Activated naive CD4-positive, alpha-beta T cell treated with anti-CD3 and anti-CD28 coated beads, Interleukin-2, amount 10 ng/mL, durations not matched to agents 7 days and 5 days (primary cell): ENCODE data around the gene MOB3B.
"Not testable (repeated sequence)": the region's sequence is repeated elsewhere in the genome, so short reads cannot be mapped to it uniquely, and the experiment has no call there.

Experiments
- CTCF ChIA-PET: fragments of 350-600 bp; sonication (Branson Sonifier 250); formaldehyde crosslinking; loops from one replicate; lab custom pipeline; 2021; ENCODE audit warnings: antibody characterized with exemption; lab: Charles Lee
- DNase-seq: peaks from one replicate; pipeline ENCODE4 v3.0.0-alpha.2; 2020
- H3K27ac Mint-ChIP-seq: one replicate; pipeline ENCODE4 v1.8.0; 2021; ENCODE audit warnings: mild to moderate bottlenecking, moderate library complexity, mixed read lengths
- H3K27me3 Mint-ChIP-seq: one replicate; pipeline ENCODE4 v1.8.0; 2021; ENCODE audit warnings: mild to moderate bottlenecking, mixed read lengths
- H3K36me3 Mint-ChIP-seq: one replicate; pipeline ENCODE4 v1.8.0; 2021; ENCODE audit warnings: mixed read lengths
- H3K4me1 Mint-ChIP-seq: one replicate; pipeline ENCODE4 v1.8.0; 2021; ENCODE audit warnings: mixed read lengths
- H3K4me3 Mint-ChIP-seq: one replicate; pipeline ENCODE4 v1.8.0; 2021; ENCODE audit warnings: mild to moderate bottlenecking, moderate library complexity, mixed read lengths
- H3K9me3 Mint-ChIP-seq: one replicate; pipeline ENCODE4 v1.8.0; 2021; ENCODE audit warnings: mixed read lengths

MOB3B gene

DNA sequence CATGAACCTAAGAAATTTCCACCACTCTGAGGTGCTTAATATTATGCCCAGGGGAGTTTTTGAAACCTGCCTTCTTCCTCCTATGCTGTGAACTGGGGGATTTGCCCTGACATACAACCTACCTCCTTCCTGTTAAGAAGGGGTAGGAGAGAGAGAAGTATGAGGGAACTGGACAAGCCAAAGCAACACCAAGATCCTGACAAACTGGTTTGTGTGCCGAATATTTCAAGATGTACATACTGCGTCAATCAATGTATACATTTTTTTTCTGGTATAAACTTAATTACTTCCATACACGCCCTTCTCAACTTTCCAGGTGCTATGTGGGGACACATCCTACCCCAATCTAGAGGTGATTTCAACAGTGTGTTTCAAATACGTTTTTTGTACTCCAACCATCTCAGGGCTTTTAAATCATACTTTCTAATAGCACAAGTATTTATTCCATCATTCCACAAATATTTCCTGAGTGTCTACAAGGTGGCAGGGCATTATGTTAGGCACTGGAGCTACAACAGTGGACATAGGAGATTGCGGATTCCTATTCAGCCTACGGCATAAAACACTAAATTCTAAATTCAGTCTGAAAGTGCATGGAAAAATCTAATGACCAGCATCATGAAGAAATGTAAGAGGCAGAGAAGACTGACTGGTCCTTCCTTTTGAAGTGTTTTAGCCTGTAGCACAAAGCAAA, 75.6 kb downstream of the MOB3B start:
- CTCF ChIA-PET, result no interaction called here
- H3K27me3 Mint-ChIP-seq, result no peaks in the 10 kb centered on the region
- no peaks in the 10 kb centered on the region for H3K36me3 Mint-ChIP-seq
- no peaks in the 10 kb centered on the region for H3K9me3 Mint-ChIP-seq
- H3K4me3 Mint-ChIP-seq, result no peak overlapping the region
- no peak for DNase-seq
- H3K4me1 Mint-ChIP-seq, result peaks cover 13% of the 10 kb centered on the region
- no peak overlapping the region for H3K27ac Mint-ChIP-seq

DNA sequence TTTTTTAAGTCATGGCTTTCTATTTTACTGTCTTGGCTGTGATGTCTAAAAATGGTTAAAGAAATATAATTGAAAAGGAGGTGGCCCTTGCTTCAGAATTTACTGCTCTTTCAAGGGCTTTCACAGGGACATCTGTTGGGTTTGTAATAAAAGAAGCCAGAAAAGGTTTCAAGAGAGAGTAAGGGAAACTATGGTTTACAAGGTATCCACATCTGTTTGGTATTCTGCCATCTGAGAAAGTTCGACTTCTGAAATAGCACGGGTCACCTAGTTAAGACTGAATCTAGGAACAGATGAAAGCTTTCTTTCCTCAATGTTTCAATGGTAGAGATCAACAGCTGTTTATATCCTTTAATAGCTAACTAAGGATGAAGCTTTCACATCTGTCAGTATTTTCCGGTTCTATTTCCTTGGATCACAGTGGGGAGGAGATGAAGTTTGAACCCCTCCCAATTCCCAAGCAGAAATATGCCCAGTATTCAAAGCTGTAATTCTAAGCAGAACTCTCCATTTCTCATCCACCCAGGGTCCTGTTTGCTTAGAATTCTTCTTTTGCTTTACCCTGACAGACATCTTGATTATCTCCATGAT, 78.3 kb downstream of the MOB3B start:
- no peaks in the 10 kb centered on the region for H3K9me3 Mint-ChIP-seq
- CTCF ChIA-PET, result interaction anchor here (0.8 kb wide), 1 partner anchor 91 kb away, joined by 3 read pairs; no protein-coding TSS in a partner anchor
- H3K4me1 Mint-ChIP-seq, result no peaks in the 10 kb centered on the region
- no peak overlapping the region for H3K27ac Mint-ChIP-seq
- no peaks in the 10 kb centered on the region for H3K27me3 Mint-ChIP-seq
- no peaks in the 10 kb centered on the region for H3K36me3 Mint-ChIP-seq
- no peak overlapping the region for H3K4me3 Mint-ChIP-seq
- no peak for DNase-seq

DNA sequence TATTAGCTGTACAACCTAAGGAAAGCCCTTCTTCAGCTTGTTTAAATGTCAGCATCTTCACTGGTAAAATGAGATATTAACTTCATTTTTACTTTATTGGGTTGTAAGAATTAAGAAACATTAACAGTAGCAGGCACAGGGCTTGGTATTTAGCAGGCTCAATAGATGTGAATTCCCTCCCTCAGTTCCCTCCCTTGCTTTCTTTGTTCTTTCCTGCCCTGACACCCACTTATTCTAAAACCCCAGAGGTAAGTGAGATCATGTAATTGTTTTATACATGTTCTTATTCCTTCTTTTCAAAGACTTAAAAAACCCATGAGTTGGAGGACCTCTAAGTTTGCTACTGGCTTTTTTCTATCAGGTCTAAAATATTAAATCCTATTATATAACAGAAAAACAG, 78.9 kb downstream of the MOB3B start:
- no peaks in the 10 kb centered on the region for H3K36me3 Mint-ChIP-seq
- H3K27ac Mint-ChIP-seq, result no peak overlapping the region
- H3K9me3 Mint-ChIP-seq, result no peaks in the 10 kb centered on the region
- no peaks in the 10 kb centered on the region for H3K27me3 Mint-ChIP-seq
- H3K4me1 Mint-ChIP-seq, result no peaks in the 10 kb centered on the region
- H3K4me3 Mint-ChIP-seq, result no peak overlapping the region
- CTCF ChIA-PET, result no interaction called here
- no peak for DNase-seq

DNA sequence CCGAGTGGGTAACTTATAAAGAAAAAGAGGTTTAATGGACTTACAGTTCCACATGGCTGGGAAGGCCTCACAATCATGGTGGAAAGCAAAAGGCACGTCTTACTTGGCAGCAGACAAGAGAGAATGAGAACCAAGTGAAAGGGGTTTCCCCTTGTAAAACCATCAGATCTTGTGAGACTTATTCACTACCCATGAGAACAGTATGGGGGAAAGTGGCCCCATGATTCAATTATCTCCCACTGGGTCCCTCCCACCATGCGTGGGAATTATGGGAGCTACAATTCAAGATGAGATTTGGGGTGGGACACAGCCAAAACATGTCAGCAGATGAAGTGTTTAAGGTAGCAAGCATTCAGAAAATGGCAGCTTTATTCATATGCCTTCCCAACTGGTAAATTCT, 81.3 kb downstream of the MOB3B start:
- not testable (repeated sequence) for H3K27ac Mint-ChIP-seq, H3K27me3 Mint-ChIP-seq, H3K36me3 Mint-ChIP-seq, DNase-seq, H3K4me1 Mint-ChIP-seq, H3K9me3 Mint-ChIP-seq, H3K4me3 Mint-ChIP-seq
- CTCF ChIA-PET, result interaction anchor here (1.1 kb wide), 1 partner anchor 115 kb away, joined by 3 read pairs; no protein-coding TSS in a partner anchor

DNA sequence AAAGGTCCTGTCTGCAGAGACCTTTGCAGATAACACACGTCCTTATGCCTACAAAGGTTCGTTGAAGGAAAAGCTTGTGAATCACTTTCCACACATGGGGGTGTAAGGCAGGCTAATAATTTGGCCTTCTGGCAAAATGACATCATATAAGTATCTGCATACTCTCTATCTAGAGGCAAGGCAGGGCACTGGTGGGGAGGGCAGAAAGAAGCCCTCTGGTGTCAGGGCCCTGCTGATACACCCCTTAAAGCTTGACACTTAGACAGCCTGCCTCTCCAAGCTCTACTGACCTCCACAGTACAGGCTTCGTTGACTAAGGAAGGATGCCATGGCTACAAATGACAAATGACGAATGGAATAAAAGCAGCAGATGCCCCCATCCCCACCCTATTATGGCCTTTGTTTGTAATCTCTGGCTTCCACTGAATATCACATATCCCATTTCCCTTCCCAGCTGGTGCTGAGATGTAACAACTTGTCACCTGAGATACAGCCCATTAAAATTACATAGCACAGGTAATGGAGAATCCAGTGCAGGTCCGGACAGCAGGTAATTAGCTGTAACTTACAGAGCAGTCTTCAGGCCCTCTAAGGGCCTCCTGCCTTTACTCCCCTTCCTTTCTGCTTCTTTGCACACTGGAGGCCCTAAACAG, 82.5 kb downstream of the MOB3B start:
- no peaks in the 10 kb centered on the region for H3K4me1 Mint-ChIP-seq
- no peak overlapping the region for H3K4me3 Mint-ChIP-seq
- H3K27me3 Mint-ChIP-seq, result no peaks in the 10 kb centered on the region
- DNase-seq, result no peak
- CTCF ChIA-PET, result no interaction called here
- no peak overlapping the region for H3K27ac Mint-ChIP-seq
- peaks cover 3% of the 10 kb centered on the region for H3K9me3 Mint-ChIP-seq
- H3K36me3 Mint-ChIP-seq, result no peaks in the 10 kb centered on the region

DNA sequence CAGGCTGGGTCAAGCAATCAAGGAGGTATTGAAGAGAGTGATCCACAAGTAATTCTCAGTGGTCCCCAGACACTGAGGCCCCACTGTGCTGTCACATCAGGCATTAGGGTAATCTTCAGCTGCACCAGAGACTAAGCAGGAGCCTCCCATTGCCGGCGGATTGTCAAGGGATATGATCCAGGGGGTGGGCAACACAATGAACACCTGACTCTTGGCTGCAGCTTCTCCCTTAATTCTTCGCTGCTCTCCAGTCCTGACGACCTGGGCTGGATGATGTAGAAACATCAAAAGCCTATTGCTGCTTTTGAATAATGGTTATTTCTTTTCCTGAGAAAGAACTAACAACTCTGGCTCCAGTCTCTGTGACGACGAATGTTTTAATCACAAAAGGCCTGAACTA, 83.9 kb downstream of the MOB3B start:
- Mint-ChIP-seq H3K27me3 (no peaks in the 10 kb centered on the region), H3K27ac (no peak overlapping the region), H3K4me3 (no peak overlapping the region), H3K36me3 (no peaks in the 10 kb centered on the region), H3K9me3 (peaks cover 3% of the 10 kb centered on the region), H3K4me1 (no peaks in the 10 kb centered on the region)
- CTCF ChIA-PET, result no interaction called here
- no peak for DNase-seq

DNA sequence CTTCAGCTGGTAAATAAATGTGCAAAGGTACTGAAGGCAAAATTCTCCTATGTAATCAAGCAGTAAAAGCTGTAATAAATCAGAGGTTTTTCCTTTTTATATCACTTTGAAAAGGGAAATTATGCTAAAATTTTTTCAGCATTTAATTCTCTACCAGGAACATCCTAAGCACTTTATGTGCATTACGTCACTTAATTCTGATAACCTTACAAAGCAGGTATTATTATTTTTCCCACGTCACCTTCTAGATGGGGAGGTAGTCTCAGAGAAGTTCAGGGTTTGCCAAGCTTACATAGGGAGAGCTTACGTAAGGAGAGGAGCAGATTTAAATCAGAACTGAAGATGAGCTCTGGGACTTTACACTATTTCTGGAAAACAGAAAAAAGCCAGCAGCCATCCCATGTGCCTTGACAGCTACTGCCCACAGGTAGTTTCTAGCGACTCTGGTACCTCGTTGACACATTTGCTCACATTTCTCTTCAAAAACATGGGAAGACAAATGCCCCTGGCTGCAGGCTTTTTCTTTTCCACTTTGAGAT, 84.5 kb downstream of the MOB3B start:
- CTCF ChIA-PET, result no interaction called here
- no peak for DNase-seq
- Mint-ChIP-seq H3K27me3 (no peaks in the 10 kb centered on the region), H3K9me3 (peaks cover 3% of the 10 kb centered on the region), H3K36me3 (no peaks in the 10 kb centered on the region), H3K27ac (no peak overlapping the region), H3K4me3 (no peak overlapping the region), H3K4me1 (no peaks in the 10 kb centered on the region)

DNA sequence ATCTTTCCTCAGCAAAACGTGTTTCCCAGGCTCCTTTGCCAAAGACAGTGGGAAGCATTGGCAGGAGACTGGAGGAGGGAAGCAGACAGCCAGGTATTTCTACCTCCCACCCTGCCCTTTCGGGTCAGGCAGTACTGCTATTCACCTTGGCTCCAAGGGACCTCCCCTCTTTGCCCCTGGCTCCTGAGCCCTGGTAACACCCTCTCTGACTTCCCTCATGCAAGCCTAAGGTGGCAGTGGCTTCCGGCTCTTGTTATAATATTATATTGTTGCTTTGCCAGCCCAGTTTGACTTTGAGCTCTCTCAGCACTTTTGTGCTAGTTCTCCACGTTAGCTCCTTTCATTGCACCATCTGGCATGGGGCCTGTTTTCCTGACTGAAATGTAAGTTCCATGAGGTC, 87.2 kb downstream of the MOB3B start:
- H3K4me1 Mint-ChIP-seq, result peaks cover 5% of the 10 kb centered on the region
- peaks cover 3% of the 10 kb centered on the region for H3K9me3 Mint-ChIP-seq
- H3K27me3 Mint-ChIP-seq, result no peaks in the 10 kb centered on the region
- no peaks in the 10 kb centered on the region for H3K36me3 Mint-ChIP-seq
- no peak overlapping the region for H3K27ac Mint-ChIP-seq
- no peak for DNase-seq
- no peak overlapping the region for H3K4me3 Mint-ChIP-seq
- CTCF ChIA-PET, result interaction anchor here (1.2 kb wide), 1 partner anchor 109 kb away, joined by 3 read pairs; no protein-coding TSS in a partner anchor

DNA sequence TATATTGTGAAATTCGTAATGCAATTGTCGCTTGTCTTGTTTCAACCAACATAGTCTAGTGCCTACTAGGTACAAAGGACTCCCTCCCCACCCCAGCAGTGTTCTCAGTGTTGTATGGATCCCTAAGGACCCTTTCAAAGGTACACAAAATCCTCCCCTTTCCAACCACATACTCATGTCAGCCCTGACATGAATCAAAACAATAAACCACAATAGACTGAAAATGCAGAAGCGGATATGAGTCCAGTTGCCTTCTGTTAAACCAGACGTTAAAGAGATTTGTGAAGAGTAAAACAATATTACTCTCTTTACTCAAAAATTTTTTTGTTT, 87.9 kb downstream of the MOB3B start:
- no peaks in the 10 kb centered on the region for H3K27me3 Mint-ChIP-seq
- H3K9me3 Mint-ChIP-seq, result peaks cover 3% of the 10 kb centered on the region
- no peaks in the 10 kb centered on the region for H3K36me3 Mint-ChIP-seq
- no peak for DNase-seq
- H3K27ac Mint-ChIP-seq, result no peak overlapping the region
- CTCF ChIA-PET, result no interaction called here
- H3K4me1 Mint-ChIP-seq, result peaks cover 6% of the 10 kb centered on the region
- H3K4me3 Mint-ChIP-seq, result no peak overlapping the region

DNA sequence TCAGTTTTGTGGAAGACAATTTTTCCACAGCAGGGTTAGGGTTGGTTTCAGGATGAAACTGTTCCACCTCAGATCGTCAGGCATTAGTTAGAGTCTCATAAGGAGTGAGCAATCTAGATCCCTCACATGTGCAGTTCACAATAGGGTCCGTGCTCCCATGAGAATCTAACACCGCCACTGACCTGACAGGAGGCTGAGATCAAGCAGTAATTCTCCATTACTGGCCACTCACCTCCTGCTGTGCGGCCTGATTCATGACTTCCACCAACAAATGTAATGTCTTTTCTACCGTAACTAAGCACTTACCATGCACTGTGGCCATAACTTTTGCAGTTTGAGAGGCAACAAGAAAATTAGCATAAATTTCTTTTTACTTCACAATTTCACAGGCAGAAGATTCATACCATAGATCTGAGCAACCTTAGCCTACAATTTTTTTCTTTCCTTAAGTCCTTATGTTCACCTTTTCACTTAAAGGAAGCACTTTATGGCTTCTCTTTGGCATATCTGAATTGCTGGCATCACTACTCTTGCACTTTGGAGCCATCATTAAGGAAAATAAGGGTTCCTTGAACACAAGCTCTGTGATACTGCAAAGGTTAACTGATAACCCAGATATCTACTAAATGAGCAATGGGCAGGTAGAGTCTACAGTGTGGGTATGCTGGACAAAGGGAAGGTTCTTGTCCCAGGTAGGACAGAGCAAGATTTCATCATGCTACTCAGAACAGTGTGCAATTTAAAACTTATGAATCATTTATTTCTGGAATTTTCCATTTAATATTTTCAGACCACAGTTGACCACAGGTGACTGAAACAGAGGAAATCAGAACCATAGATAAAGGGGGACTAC, 88.5 kb downstream of the MOB3B start:
- DNase-seq, result no peak
- Mint-ChIP-seq H3K9me3 (peaks cover 3% of the 10 kb centered on the region), H3K4me3 (no peak overlapping the region), H3K27me3 (no peaks in the 10 kb centered on the region), H3K27ac (no peak overlapping the region), H3K4me1 (peaks cover 6% of the 10 kb centered on the region), H3K36me3 (no peaks in the 10 kb centered on the region)
- CTCF ChIA-PET, result no interaction called here

DNA sequence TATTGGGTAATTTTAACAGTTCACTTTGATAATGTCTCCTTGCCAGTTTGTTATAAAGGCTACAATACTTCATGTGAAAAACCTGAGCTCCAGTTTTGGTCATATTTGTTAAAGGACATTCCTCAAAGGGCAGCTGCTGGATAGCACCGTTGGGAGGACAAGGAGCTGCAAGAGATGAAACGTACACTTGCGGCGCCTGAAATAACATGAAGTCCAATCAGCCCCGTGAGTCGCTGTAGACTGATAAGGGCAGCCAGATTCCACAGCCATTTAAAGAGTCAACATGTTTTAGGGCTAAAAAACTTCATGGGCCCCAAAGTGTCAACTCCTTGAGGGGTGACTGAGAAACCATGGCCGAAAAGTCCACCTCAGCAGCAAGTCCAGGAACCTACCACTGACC, 91.1 kb downstream of the MOB3B start:
- H3K9me3 Mint-ChIP-seq, result no peaks in the 10 kb centered on the region
- H3K36me3 Mint-ChIP-seq, result no peaks in the 10 kb centered on the region
- H3K27me3 Mint-ChIP-seq, result peaks cover 8% of the 10 kb centered on the region
- peaks cover 6% of the 10 kb centered on the region for H3K4me1 Mint-ChIP-seq
- no peak overlapping the region for H3K4me3 Mint-ChIP-seq
- CTCF ChIA-PET, result no interaction called here
- DNase-seq, result no peak
- H3K27ac Mint-ChIP-seq, result no peak overlapping the region

DNA sequence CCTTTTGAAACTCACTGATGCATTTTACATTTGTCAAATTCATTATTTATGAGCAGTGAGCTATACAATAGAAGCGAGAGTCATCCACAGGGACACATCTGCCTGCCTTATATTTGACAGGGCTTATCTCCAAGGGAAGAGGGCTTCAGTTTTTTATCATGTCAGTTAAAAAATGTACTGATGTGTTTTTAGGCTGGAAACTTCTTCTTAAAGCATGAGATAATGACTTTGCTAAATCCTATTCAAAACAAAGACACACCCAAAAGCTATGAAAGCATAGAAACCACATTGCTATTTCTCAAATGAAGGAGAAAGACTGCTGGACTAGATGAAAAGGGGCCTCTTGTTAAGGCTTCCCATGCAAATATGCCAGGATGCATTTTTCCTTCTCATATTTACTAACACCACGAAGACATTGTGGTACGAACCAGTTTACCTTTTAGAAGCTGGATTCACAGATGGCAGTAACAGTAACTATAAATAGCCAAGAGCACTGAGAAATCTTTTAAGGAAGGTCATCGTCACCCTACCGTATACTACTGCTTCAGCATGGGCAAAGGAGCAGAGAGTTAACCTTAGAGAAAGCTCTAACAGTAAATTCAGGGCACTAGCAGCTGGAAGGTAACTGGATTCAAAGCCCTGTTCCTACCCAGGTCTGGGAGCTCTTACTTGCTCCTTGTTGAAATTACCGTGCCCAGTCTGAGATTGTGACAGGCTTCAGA, 91.8 kb downstream of the MOB3B start:
- CTCF ChIA-PET, result no interaction called here
- Mint-ChIP-seq H3K9me3 (no peaks in the 10 kb centered on the region), H3K27ac (no peak overlapping the region), H3K27me3 (peaks cover 8% of the 10 kb centered on the region), H3K4me3 (no peak overlapping the region), H3K36me3 (no peaks in the 10 kb centered on the region), H3K4me1 (peaks cover 6% of the 10 kb centered on the region)
- DNase-seq, result no peak

DNA sequence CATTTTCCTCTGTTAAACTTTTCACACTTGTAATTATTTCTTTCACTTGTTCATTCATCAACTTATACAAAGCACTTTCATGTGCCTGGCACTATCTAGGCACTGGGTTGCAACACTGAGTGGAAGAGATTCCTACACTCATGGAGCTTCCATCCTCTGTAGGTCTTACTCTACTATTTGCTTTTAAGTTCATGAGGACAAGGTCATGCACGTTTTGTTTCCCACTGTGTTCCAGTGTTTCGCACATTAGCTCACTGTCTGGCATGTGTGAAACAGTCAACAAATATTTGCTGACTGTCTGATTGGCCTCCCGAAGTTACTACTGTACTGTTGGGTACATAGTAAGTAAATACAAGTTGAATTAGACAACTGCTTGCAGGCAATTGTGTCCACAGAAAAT, 93.4 kb downstream of the MOB3B start:
- no peaks in the 10 kb centered on the region for H3K9me3 Mint-ChIP-seq
- CTCF ChIA-PET, result no interaction called here
- peaks cover 16% of the 10 kb centered on the region for H3K4me1 Mint-ChIP-seq
- no peak overlapping the region for H3K27ac Mint-ChIP-seq
- peaks cover 8% of the 10 kb centered on the region for H3K27me3 Mint-ChIP-seq
- no peak overlapping the region for H3K4me3 Mint-ChIP-seq
- no peaks in the 10 kb centered on the region for H3K36me3 Mint-ChIP-seq
- no peak for DNase-seq
